ENCODE measurements around the gene FER. TPM values are rescaled to one million over a fixed set of nuclear protein-coding genes. Genes with fewer than 3 reads are reported as not detected.
A peak's percentile ranks its signal among the peaks of the same experiment; 100 is the strongest.

Gene FER
- total and polyA plus RNA-seq, 2 of the 13 experiments (the other 11 are each of a cell fraction or from before 2014, with no cell fraction given) = 7.9 to 29.0 TPM

GRCh38 chr5:108727651-108728565 lies 19.8 kb upstream of the FER start (continued):
- TF ChIP-seq ZSCAN5A (CRISPR knock-in tag; IDR thresholded peaks at IDR 0.05; ENCODE audit: borderline replicate concordance) (peak; percentile 83; the same call in 1 of the 2 replicates), MAFK (conservative IDR thresholded peaks at IDR 0.05 in 1 of 2, IDR thresholded peaks at IDR 0.05 in 1 of 2; ENCODE audit: low read length in 2 of 2) (0 out of 4 replicates have a peak, but pooled peaks of 1 of the 2 experiments have one; percentile 3), FOXP1 (IDR thresholded peaks at IDR 0.05) (no peak), FOXP1 (CRISPR knock-in tag; IDR thresholded peaks at IDR 0.05) (no peak), ZNF432 (CRISPR knock-in tag; IDR thresholded peaks at IDR 0.05; ENCODE audit: borderline replicate concordance) (no peak), ZNF160 (CRISPR knock-in tag; IDR thresholded peaks at IDR 0.05) (0 out of 2 replicates have a peak, but pooled peaks have one; percentile 7), ZNF343 (CRISPR knock-in tag; IDR thresholded peaks at IDR 0.05) (peak; percentile 89), TGIF2 (CRISPR knock-in tag; IDR thresholded peaks at IDR 0.05) (no peak), ZEB1 (IDR thresholded peaks at IDR 0.05; ENCODE audit: insufficient replicate concordance, low read depth) (peak; percentile 19), ZNF83 (CRISPR knock-in tag; IDR thresholded peaks at IDR 0.05; ENCODE audit: borderline replicate concordance) (0 out of 2 replicates have a peak, but pooled peaks have one; percentile 58), E2F5 (CRISPR knock-in tag; conservative IDR thresholded peaks at IDR 0.05) (peak; percentile 75; the same call in 1 of the 2 replicates), FOXJ3 (CRISPR knock-in tag; IDR thresholded peaks at IDR 0.05; ENCODE audit: borderline replicate concordance) (peak; percentile 38; the same call in 1 of the 2 replicates), ZNF512 (CRISPR knock-in tag; IDR thresholded peaks at IDR 0.05) (peak; percentile 77; the same call in 1 of the 2 replicates), ZFP82 (CRISPR knock-in tag; IDR thresholded peaks at IDR 0.05; ENCODE audit: borderline replicate concordance) (0 out of 2 replicates have a peak, but pooled peaks have one; percentile 79), E2F1 (CRISPR knock-in tag; IDR thresholded peaks at IDR 0.05) (0 out of 2 replicates have a peak, but pooled peaks have one; percentile 42), SNAI1 (CRISPR knock-in tag; IDR thresholded peaks at IDR 0.05; ENCODE audit: borderline replicate concordance) (peak; percentile 94), ZNF501 (CRISPR knock-in tag; IDR thresholded peaks at IDR 0.05) (peak; percentile 99), THAP11 (CRISPR knock-in tag; IDR thresholded peaks at IDR 0.05) (peak; percentile 76), HHEX (CRISPR knock-in tag; IDR thresholded peaks at IDR 0.05) (no peak), ZNF879 (CRISPR knock-in tag; IDR thresholded peaks at IDR 0.05) (no peak), NFE2L1 (CRISPR knock-in tag; IDR thresholded peaks at IDR 0.05; ENCODE audit: borderline replicate concordance) (peak; percentile 72; the same call in 1 of the 2 replicates), LBX2 (CRISPR knock-in tag; IDR thresholded peaks at IDR 0.05; ENCODE audit: borderline replicate concordance) (peak; percentile 33; the same call in 1 of the 2 replicates)

Data from HepG2 (cell line).